HG03469 (cell line): Measurements from ENCODE around the gene DIP2B.

Source experiments
- ATAC-seq: cut with Tn5 transposase; IDR thresholded peaks from one replicate; pipeline ENCODE4 v1.9.1; 2021; ENCODE audit warnings: mild to moderate bottlenecking, moderate library complexity, moderate number of reproducible peaks; ENCODE audit not compliant: unreplicated experiment

The DIP2B gene

DNA sequence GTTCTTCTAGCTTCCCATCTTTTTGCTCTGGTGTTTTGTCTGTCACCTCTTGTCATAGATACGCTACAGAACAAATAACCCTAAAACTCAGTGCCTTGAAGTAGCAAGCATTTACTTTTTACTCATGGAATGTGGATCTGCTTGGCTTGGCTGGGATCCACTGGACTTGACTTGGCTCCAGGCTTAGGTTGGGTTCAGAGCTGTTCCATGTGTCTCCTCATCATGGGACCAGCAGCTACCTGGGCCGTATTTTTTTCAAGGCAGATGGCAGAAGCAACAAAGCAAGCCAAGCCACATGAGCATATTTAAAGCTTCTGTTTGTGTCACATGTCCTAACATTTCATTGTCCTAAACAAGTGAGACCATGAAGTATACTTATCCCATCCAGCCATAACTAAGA is 210.4 kb downstream of the DIP2B start:
- no peak for ATAC-seq

DNA sequence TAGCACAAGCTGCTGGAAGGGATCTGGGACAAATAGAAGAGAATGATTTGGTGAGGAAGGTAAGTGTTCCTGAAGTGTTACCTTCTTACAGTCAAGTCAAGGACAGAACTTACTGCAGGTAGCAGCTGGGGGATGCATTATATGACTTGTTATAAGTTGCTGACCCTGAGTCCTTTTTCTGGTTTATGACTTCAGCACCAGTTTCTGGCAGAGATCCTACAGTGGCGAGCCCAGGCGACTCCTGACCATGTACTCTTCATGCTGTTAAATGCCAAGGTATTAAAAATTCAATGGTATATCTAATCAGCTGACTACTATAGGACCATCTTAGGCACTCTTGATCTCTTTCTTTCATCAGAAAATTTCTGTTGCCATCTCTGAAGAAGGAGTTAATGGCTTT is 214.0 kb downstream of the DIP2B start:
- ATAC-seq: no peak

DNA sequence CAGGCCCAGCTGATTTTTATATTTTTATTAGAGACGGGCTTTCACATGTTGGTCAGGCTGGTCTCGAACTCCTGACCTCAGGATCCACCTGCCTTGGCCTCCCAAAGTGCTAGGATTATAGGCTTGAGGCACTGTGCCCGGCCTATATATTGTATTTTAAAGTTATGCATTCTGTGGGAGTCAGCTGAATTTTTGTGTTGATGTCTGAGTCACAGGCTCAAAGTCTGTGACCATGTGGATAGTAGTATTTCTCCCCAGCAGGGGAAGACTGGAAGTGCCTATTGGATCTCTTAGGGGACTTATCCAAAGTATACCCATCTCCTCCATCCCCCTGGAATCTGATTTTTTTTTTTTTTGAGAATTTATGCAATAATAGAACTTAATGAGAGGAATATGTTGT is 215.3 kb downstream of the DIP2B start:
- no peak for ATAC-seq

DNA sequence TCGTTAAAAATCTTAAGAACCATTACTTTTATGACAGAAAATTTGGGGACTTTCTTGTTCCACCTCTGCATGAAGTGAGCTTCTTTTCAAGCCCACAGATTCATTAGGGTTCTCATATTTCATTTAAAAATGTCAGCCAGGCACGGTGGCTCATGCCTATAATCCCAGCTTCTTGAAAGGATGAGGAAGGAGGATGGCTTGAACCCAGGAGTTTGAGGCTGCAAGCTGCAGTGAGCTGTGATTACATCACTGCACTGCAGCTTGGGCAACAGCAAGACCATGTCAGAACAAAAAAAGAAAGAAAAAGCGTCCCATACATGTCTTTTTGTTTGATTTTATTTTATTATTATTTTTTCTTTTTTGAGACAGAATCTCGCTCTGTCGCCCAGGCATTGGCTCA is 215.7 kb downstream of the DIP2B start:
- ATAC-seq: no peak

DNA sequence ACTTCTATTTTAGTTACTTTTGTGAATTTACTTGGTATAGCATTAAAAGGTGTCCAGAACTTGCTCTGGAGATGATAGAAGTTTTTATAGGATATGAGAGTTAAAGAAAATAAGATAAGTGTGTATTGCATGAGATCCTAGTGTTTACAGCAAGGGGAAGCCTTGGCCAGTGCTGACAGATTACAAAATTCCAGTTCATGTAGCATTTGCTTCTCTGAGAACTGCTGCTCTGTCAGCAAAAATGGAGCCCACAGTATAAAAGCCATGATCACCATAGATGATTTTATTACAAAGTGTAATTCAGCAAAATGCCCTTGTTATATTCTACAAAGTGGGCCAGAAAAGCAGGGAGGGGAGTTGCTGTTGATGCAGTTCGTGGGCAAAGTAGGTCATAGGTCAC is 219.1 kb downstream of the DIP2B start:
- ATAC-seq: no peak

DNA sequence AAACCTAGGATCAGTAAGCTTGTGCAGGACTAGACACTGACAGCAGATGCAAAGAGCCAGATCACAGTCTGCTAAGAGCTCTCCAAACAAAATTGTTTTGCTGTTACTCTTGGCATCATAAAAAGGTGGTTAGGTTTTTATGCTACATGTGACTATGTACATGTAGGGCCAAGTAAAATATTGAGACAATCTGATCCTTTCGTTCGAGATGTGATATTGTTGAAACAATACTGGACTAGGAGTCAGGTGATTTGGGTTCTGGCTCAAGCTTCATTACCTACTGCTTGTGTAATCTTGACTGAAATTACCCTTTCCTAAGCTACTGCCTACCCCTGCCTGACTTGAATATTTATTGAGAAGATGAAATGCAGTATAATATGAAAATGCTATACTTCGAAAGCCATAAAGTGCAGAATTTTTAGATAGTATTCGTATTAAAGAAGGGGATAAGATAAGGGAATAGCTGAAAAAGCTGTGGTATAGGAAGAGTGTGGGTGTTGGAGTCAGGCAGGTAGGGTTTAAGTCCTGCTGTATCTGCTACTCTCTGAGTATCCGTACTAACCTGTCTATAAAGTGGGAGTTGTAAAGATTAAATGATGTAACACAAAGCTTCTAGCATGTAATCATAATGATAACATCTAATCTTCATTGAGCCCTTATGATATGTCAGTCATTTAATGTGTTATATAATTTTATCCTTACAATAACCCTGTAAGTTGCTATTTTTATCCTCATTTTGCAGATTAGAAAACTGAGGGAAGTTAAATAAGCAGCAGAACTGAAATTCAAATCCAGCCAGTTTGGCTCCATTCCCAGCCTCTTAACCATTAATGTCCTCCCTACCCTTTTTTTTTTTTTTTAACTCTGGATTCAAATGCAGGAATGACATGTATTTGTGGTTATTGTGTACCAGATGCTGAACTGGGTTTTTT is 220.5 kb downstream of the DIP2B start:
- no peak for ATAC-seq

DNA sequence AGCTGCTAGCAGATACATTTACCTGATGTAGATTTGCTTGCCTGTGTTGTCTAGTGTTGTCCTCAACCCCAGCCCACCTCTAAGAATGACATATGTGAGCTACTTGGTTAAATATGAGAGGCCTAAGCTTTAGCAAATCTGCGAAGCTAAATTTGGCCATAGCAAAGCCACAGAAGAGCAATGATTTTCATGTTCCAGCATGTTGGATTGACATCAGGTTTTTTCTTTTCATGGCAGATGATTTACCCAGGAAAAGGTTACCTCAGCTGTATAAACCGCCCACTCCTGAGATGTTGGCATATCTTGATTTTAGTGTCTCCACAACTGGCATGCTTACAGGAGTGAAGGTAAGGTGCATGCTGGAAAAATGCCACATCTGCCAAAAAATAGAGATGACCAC is 222.7 kb downstream of the DIP2B start:
- no peak for ATAC-seq

DNA sequence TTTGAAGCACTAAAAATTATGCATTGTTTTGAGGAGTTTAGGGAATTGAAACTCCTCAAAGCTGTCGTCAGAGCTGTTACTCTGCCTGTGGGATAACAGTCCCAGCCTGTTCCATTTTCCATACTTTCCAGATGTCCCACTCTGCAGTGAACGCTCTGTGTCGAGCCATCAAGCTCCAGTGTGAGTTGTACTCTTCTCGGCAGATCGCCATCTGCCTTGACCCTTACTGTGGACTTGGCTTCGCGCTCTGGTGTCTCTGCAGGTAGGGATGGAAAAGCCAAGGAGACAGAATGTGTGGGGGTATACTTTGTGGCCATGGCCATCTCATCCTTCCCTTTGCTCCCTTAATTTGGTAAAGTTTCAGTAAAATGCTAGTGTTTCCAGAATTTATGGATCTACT is 223.6 kb downstream of the DIP2B start:
- no peak for ATAC-seq

DNA sequence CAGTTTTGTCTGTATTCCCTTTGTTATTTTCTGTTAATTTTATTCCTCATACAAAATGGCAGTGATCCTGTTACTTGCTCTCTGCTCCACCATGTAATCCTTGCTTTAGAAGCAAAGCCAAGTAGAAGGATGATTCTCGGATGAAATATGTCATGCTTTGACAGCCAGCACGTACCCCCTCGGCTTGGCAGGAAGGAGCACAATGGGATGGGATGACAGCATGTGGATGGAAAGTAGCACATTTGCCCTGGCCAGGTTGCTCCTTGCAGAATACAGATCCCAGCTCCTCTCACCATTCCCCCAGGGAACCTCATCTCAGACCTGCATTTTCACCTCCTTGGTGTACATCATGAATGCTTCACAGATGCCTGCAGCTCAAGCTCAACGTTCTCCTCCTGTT is 224.1 kb downstream of the DIP2B start:
- no peak for ATAC-seq

DNA sequence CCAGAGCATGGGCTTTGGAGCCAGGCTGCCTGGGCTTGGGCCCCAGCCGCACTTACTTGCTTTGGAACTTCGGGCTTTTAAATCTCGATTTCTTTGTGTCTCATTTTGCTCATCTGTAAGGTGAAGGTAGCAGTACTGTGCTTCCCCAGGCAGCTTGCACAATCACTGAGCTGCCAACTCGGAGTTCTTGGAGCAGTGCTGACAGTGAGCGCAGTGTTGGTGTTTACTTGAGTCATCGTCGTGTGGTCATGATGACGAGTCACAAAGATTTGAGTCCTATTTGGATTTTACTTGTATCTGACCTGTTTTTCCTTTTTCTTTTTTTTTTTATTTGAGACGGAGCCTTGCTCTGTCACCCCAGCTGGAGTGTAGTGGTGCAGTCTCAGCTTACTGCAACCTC is 227.8 kb downstream of the DIP2B start:
- no peak for ATAC-seq

DNA sequence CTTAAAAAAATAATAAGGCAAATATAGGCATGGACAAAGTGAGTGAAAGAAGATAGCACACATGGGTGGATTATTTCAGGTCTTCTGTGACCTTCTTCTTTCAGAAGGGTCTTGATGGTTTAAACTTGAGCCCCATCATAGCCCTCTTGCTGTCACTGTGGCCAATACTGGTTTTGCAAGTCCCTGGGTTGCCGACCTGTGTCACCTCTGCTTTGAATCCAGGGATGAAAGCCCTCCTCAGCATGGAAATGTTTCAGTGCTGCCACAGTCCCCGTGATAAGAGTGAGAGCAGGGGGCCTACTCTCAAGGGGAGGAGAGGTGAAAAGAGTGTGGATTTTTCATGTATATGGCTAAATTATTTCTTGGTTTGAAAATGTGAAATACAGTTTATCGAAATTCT is 228.9 kb downstream of the DIP2B start:
- no peak for ATAC-seq

DNA sequence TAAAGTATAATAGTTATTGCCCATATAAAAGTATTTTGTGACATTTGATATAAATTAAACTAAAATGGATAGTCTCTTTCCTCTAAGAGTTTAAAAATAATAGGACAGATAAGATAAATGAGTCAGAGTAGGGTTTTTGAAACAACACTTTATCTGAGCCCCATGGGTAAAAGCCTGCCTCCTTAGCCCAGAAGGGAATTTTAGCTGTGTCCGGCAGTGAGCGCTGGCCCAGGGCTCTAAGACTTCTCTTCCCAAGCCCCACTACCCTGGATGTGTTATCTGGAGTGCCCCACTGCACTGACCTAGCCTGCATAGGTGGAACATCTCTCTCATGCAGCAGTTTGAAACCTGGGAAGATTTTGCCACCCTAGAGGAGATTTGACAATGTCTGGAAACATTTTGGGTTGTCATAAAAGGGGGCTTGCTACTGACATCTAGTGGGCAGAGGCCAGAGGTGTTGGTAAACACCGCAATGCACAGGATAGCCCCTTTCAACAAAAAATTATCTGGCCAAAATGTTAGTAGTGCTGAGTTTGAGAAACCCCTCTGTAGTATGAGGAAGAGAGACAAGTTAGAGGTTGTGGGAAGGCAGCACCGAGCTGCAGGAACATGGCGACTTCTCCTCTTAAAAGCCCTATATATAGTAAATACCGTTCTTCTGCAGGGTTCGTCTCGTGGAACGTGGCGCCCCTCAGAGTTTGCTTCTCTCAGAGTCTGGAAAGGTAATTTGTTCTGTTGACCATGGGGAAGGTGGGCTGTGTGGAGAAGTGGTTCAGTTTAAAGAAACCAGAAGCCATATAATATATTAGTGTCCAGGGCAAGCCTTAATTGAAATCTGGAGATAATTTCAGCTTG is 229.9 kb downstream of the DIP2B start:
- ATAC-seq: no peak

DNA sequence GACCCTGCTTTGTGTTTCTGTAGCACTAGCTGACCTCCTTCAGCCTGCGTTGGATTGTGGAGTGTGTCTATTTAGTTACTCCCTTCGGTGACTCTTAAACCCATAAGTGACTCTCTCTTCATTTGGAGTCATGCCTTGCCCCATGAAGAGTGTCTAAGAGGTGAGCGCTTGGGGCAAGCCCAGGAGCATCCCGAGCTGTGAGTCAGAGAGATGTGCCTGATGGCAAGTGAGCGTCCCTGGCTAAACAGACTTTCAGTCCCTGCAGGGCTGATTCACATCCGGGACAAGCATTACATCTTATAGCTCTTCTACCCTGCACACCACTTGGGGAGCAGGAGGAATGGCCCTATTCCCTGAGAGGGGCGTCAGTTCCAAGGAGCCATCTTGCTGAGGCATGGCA is 234.8 kb downstream of the DIP2B start:
- ATAC-seq: no peak

DNA sequence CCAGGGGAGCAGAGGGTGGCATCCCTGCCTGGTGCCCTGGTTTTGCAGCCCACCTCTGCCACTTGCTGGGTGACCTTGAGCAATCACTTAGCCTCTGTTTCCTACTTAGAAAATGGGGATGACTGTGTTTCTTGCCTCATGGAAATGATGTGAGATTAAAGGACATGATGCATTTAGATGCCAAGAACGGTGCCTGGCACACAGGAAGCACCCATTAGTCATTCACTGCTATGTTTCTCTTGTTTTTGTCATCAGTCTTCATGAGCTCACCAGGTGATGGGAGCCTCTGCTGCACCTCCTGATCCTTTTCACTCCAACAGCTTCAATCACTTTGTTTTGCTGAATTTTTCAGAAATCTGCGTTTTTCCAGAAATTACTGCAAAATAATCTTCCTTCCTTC is 235.5 kb downstream of the DIP2B start:
- ATAC-seq: no peak

DNA sequence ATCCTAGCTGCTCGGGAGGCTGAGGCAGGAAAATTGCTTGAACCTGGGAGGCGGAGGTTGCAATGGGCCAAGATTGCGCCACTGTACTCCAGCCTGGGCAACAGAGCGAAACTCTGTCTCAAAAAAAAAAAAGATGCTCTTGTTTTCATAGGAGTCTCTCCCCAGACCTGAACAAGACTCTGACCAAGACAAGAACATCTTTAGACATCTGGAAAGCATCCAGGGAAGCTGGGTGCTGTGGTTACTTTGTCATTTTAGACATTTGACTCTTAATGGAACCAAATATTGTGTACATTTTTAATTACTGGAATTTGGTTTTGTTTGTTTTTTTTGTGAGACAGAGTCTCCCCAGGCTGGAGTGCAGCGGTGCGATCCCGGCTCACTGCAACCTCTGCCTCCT is 238.0 kb downstream of the DIP2B start:
- no peak for ATAC-seq

DNA sequence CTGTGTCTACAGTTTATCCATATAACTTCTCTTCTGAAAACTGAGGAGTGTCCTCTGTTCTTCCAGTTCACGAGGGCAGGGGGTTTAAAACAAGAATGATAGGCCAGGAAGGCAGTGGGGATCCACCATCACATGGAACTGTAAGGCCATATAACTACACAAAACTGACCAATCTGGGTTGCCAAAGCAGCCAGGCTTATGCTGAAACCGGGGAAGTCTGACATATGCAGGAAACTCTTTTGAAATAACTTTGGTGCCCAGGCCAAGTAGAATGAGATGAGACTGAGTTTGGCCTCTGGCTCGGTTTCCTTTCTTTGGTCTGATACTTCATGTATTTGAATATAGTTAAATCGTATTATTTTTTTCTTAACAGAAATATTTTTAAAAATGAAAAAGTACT is 241.1 kb downstream of the DIP2B start:
- no peak for ATAC-seq

DNA sequence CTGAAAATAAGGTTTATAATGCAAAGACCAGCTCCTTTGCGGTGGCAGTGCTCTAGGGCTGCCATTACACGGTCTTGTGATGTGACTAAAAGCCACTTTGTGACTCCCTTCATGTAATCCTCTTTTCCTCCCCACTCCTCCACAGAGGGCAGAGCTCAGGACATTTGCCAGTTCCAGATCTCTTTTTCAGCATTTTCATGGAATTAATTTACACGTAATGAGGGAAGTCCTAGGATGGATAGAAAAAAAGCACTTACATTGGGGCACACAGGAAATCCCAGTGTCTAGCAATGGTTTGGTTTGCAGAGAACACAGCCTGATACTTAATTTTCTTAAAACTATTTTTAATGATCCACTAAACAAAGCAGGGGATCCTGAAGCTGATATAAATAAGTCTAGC is 241.6 kb downstream of the DIP2B start:
- ATAC-seq: no peak

DNA sequence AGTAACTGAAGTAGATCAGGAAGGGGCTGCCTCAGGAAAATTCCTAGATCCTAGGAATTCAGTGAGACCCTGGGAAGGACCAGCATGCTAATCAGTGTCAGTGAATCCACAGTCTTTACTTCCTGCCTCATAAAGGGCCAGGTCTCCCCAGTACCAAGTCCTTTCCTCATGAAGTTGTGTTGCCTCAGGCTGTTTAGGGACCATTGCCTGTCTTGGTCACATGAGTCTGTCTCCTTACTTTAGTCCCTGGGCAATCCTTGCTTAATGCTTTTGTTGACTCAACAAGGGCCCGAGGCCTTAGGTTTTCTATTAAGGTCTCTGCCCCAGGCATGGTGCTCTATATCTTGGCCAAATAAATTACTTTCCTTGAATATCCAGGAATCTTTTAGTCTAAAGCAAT is 243.0 kb downstream of the DIP2B start:
- ATAC-seq: no peak

DNA sequence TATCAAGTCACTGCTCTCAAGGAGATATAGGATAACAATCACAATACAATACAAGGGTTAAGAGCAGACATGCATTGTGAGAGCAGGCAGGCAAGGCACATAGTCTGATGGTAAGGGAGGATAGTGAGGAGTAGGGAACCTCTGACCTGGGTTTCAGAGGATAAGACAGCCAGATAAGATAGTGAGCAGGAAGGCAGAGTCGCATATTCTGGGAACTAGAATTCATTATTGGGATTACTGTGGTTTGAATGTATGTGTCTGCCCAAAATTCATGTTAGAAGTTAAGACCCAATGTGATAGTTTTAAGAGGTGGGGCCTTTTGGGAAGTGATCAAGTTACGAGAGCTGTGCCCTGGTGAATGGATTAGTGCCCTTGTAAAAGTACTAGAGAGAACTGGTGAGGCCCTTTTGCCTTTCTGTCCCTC is 244.7 kb downstream of the DIP2B start:
- no peak for ATAC-seq

DNA sequence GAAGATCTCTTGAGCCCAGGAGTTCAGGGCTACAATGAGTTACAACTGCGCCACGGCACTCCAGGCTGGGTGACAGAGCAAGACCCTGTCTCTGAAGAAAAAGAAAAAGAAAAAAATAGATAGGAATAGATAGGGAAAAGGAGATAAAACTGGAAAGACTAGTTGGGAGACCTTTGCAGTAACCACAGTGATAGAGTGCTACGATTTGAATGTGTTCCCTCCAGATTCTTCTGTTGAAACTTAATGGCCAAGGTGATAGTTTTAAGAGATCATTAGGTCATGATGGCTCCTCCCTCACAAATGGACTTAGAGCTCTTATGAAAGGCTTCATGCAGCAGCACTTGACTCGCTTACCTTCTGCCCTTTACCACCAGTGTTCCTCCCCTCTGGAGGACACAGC is 245.6 kb downstream of the DIP2B start:
- ATAC-seq: no peak

DNA sequence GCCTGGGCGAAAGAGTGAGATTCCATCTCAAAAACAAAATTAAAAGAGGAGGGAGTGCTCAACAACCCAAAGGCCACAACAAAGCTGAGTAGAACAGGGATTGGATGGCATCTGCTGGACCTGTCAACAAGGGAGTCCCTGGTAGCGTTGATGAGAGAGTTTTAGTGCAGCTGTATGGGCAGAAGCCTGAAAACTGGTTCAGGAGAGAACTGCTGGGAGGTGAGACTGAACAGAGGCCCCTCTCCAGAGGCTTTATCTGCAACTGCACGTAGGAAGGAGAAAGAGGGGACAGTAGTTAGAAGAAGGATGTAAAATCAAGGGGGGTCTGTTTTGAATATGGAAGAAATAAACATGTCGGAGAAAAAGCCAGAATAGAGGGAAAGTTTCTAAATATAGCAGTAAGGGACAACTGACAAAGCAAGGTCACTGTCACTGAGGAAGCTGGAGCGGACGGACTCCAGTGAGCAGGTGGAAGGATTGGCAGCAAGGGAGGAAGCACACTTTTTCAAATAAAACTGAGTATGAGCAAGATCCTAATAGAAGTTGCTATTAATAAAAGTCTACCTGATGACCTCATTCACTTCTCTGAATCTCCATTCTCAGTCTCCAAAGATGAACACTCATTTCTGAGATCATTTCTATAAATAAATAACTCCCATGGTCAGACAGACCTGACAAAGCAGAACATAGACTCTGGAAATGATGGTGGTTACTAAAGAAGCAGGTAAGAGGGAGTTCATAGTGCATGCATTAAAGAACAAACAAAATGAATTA is 247.3 kb downstream of the DIP2B start:
- no peak for ATAC-seq
